Right renal cortex interstitium (tissue), 3 donors: Measurements from ENCODE around the gene CTNND2. TPM values are rescaled to one million over a fixed set of nuclear protein-coding genes. Genes with fewer than 3 reads are reported as not detected.
"Not testable (repeated sequence)": the region's sequence is repeated elsewhere in the genome, so short reads cannot be mapped to it uniquely, and the experiment has no call there.

Source experiments
- DNase-seq, 3 donors: peaks; one replicate each; pipeline ENCODE4 v3.0.0-alpha.2; 2013; ENCODE audit warnings: low read depth in 3 of 3, low spot score in 2 of 3
- polyA plus RNA-seq, 3 donors: library from polyadenylated mRNA; unstranded; fragments of 120-200 nt; gene quantifications; one replicate each; pipeline ENCODE4 v1.2.1, GENCODE V29; 2013; ENCODE audit not compliant: insufficient read length in 3 of 3

The CTNND2 gene
- polyA plus RNA-seq, 3 donors: 2.1 to 2.3 (median 2.1) TPM

- no peak for DNase-seq
Measured at GRCh38 chr5:11335881-11336760, 568.1 kb downstream of the CTNND2 start.

GRCh38 chr5:11334404-11334803 lies 569.8 kb downstream of the CTNND2 start:
- no peak for DNase-seq

- no peak for DNase-seq
Measured at GRCh38 chr5:11329679-11330078, 574.6 kb downstream of the CTNND2 start.

- peak; percentile 18 to 31 (median 31) for DNase-seq
Measured at GRCh38 chr5:11324521-11325289, 579.5 kb downstream of the CTNND2 start.

- DNase-seq: no peak
Measured at GRCh38 chr5:11323761-11324160, 580.5 kb downstream of the CTNND2 start.

GRCh38 chr5:11322133-11322532 lies 582.1 kb downstream of the CTNND2 start:
- DNase-seq: no peak

GRCh38 chr5:11319836-11320580 lies 584.2 kb downstream of the CTNND2 start:
- DNase-seq: no peak

- DNase-seq: not testable (repeated sequence)
Measured at GRCh38 chr5:11313694-11314093, 590.6 kb downstream of the CTNND2 start.

GRCh38 chr5:11311731-11312130 lies 592.5 kb downstream of the CTNND2 start:
- DNase-seq: no peak

- DNase-seq: no peak
Measured at GRCh38 chr5:11311272-11311671, 593.0 kb downstream of the CTNND2 start.

- no peak for DNase-seq
Measured at GRCh38 chr5:11310158-11310557, 594.1 kb downstream of the CTNND2 start.

GRCh38 chr5:11306365-11306764 lies 597.9 kb downstream of the CTNND2 start:
- DNase-seq: no peak

GRCh38 chr5:11305245-11305644 lies 599.0 kb downstream of the CTNND2 start:
- no peak for DNase-seq

- no peak for DNase-seq
Measured at GRCh38 chr5:11304641-11305040, 599.6 kb downstream of the CTNND2 start.

- no peak for DNase-seq
Measured at GRCh38 chr5:11302663-11303062, 601.6 kb downstream of the CTNND2 start.

- DNase-seq: no peak
Measured at GRCh38 chr5:11301171-11301570, 603.1 kb downstream of the CTNND2 start.

- DNase-seq: no peak
Measured at GRCh38 chr5:11300736-11301135, 603.5 kb downstream of the CTNND2 start.

GRCh38 chr5:11298877-11299276 lies 605.4 kb downstream of the CTNND2 start:
- no peak for DNase-seq

GRCh38 chr5:11293523-11293922 lies 610.7 kb downstream of the CTNND2 start:
- DNase-seq: no peak

GRCh38 chr5:11292648-11293356 lies 611.4 kb downstream of the CTNND2 start:
- DNase-seq: no peak
